Calu3 (cell line): Measurements from ENCODE around the gene LIPH. TPM values are rescaled to one million over a fixed set of nuclear protein-coding genes. Genes with fewer than 3 reads are reported as not detected.
"Not testable (repeated sequence)": the region's sequence is repeated elsewhere in the genome, so short reads cannot be mapped to it uniquely, and the experiment has no call there.

Experiments used
- BruUV-seq: library from RNA; stranded (reverse); fragments of 400-500 nt; replicated peaks from 2 replicates; lab custom pipeline; 2021; lab: Mats Ljungman, UMichigan
- CTCF ChIA-PET: fragments of 300-600 bp; sonication (Branson Sonifier 250); formaldehyde crosslinking; loops from one replicate; lab custom pipeline; 2022; ENCODE audit warnings: antibody characterized with exemption; lab: Charles Lee
- DNase-seq: peaks from one replicate; pipeline ENCODE4 v3.0.0; 2022
- H3K27ac Mint-ChIP-seq: one replicate; pipeline ENCODE4 v1.8.0; 2022; ENCODE audit warnings: mixed read lengths; ENCODE audit not compliant: unreplicated experiment
- H3K27me3 Mint-ChIP-seq: one replicate; pipeline ENCODE4 v1.8.0; 2022; ENCODE audit warnings: mixed read lengths; ENCODE audit not compliant: unreplicated experiment
- H3K36me3 Mint-ChIP-seq: one replicate; pipeline ENCODE4 v1.8.0; 2022; ENCODE audit warnings: mild to moderate bottlenecking, moderate library complexity, mixed read lengths; ENCODE audit not compliant: insufficient read depth, unreplicated experiment
- H3K4me1 Mint-ChIP-seq: one replicate; pipeline ENCODE4 v1.8.0; 2022; ENCODE audit warnings: mild to moderate bottlenecking, low read depth, mixed read lengths; ENCODE audit not compliant: unreplicated experiment
- H3K4me3 Mint-ChIP-seq: one replicate; pipeline ENCODE4 v1.8.0; 2022; ENCODE audit warnings: mild to moderate bottlenecking, low read depth, moderate library complexity, mixed read lengths; ENCODE audit not compliant: unreplicated experiment
- H3K9me3 Mint-ChIP-seq: one replicate; pipeline ENCODE4 v1.8.0; 2022; ENCODE audit warnings: low read depth, mixed read lengths; ENCODE audit not compliant: unreplicated experiment
- CTCF ChIP-seq: fragments of 200-600 bp; IDR thresholded peaks from one replicate; pipeline ENCODE4 v1.8.0; 2022; ENCODE audit warnings: antibody characterized with exemption; ENCODE audit not compliant: unreplicated experiment
- intact Hi-C: fragments of 100-400 bp; cut with micrococcal nuclease; formaldehyde crosslinking; loops from one replicate; pipeline ENCODE4 v1.10.0; 2022; ENCODE audit not compliant: unreplicated experiment
- total RNA-seq: library from RNA; stranded (reverse); gene quantifications from 2 replicates; pipeline ENCODE4 v1.2.3, GENCODE V29; 2022

Gene LIPH
- total RNA-seq, 1 experiment from 2014 or later: 159 TPM

GRCh38 chr3:185582871-185583270 is 30.5 kb upstream of the LIPH start:
- no peak for DNase-seq
- no peak for TF ChIP-seq CTCF
- CTCF ChIA-PET: no interaction called here
- H3K9me3 Mint-ChIP-seq: no peaks in the 10 kb centered on the region
- peaks cover 37% of the 10 kb centered on the region for H3K36me3 Mint-ChIP-seq
- no peak overlapping the region for H3K4me3 Mint-ChIP-seq
- no peaks in the 10 kb centered on the region for H3K27me3 Mint-ChIP-seq
- intact Hi-C loops: no loop called here
- H3K27ac Mint-ChIP-seq: no peak overlapping the region
- no TSS peak for BruUV-seq
- H3K4me1 Mint-ChIP-seq: peaks cover 15% of the 10 kb centered on the region

- TF ChIP-seq CTCF: no peak
- CTCF ChIA-PET: no interaction called here
- peaks cover 33% of the 10 kb centered on the region for H3K36me3 Mint-ChIP-seq
- no peak overlapping the region for H3K4me3 Mint-ChIP-seq
- intact Hi-C loops: no loop called here
- no peak for DNase-seq
- no peak overlapping the region for H3K27ac Mint-ChIP-seq
- BruUV-seq: no TSS peak
- no peaks in the 10 kb centered on the region for H3K9me3 Mint-ChIP-seq
- H3K4me1 Mint-ChIP-seq: peaks cover 15% of the 10 kb centered on the region
- H3K27me3 Mint-ChIP-seq: no peaks in the 10 kb centered on the region
These were observed 29.8 kb upstream of the LIPH start for GRCh38 chr3:185582236-185582635.

- intact Hi-C loops: loop anchor here (5.0 kb wide), 1 partner anchor 78 kb away; the partner anchor contains the start of gene TMEM41A
- Mint-ChIP-seq H3K4me3 (peak overlapping the region; percentile 3), H3K4me1 (peaks cover 17% of the 10 kb centered on the region), H3K9me3 (peaks cover 11% of the 10 kb centered on the region)
- CTCF ChIA-PET: interaction anchor here (0.5 to 2.2 kb wide), 9 partner anchors 11 to 1401 kb away, joined by 3 to 17 read pairs (median 6); partner anchors contain the start of gene SENP2
- DNase-seq: peak; percentile 76
- H3K27me3 Mint-ChIP-seq, H3K36me3 Mint-ChIP-seq, H3K27ac Mint-ChIP-seq, BruUV-seq: not testable (repeated sequence)
- TF ChIP-seq CTCF: peak; percentile 73
These were observed 22.9 kb upstream of the LIPH start for GRCh38 chr3:185575108-185575869.

- Mint-ChIP-seq H3K9me3 (peaks cover 11% of the 10 kb centered on the region), H3K4me3 (no peak overlapping the region), H3K36me3 (peaks cover 5% of the 10 kb centered on the region), H3K4me1 (peaks cover 17% of the 10 kb centered on the region), H3K27me3 (no peaks in the 10 kb centered on the region), H3K27ac (no peak overlapping the region)
- no peak for TF ChIP-seq CTCF
- no peak for DNase-seq
- CTCF ChIA-PET: interaction anchor here (1.0 kb wide), 1 partner anchor 25 kb away, joined by 3 read pairs; no protein-coding TSS in a partner anchor
- intact Hi-C loops: no loop called here
- BruUV-seq: no TSS peak
These were observed 19.8 kb upstream of the LIPH start for GRCh38 chr3:185572183-185572582.
